ENCODE measurements around the gene RPS6KB2.

The RPS6KB2 gene

DNA sequence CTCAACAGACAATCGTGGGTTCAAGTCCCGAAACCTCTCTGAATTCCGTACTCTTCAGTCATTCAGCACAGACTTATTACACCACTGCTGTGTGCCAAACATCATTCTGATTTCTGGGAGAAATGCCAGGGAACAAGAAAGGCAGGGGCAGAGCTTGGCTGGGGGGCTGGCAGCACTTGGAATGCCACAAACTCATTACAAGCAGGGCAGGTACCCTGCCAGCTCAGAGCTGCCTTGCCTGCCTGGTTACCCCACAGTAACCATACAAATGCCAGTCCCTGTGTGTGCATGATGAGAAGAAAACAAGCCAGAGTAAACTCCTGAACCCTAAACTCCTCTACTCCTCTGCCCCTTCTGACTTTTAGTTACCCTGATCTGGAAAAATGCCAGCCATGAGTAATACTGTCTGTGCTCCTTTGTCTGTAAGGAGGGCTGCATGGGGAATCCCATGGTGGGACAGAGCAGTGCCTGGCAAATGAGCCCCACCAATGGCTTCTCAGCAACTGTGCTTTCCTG, 43.4 kb upstream of the RPS6KB2 start:
- DNase-seq (ENCODE audit: extremely low read depth, low read depth): no peak
- TF ChIP-seq, protein P1, sequence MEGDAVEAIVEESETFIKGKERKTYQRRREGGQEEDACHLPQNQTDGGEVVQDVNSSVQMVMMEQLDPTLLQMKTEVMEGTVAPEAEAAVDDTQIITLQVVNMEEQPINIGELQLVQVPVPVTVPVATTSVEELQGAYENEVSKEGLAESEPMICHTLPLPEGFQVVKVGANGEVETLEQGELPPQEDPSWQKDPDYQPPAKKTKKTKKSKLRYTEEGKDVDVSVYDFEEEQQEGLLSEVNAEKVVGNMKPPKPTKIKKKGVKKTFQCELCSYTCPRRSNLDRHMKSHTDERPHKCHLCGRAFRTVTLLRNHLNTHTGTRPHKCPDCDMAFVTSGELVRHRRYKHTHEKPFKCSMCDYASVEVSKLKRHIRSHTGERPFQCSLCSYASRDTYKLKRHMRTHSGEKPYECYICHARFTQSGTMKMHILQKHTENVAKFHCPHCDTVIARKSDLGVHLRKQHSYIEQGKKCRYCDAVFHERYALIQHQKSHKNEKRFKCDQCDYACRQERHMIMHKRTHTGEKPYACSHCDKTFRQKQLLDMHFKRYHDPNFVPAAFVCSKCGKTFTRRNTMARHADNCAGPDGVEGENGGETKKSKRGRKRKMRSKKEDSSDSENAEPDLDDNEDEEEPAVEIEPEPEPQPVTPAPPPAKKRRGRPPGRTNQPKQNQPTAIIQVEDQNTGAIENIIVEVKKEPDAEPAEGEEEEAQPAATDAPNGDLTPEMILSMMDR (IDR thresholded peaks at IDR 0.05; ENCODE audit: low read depth, low read length): no peak

DNA sequence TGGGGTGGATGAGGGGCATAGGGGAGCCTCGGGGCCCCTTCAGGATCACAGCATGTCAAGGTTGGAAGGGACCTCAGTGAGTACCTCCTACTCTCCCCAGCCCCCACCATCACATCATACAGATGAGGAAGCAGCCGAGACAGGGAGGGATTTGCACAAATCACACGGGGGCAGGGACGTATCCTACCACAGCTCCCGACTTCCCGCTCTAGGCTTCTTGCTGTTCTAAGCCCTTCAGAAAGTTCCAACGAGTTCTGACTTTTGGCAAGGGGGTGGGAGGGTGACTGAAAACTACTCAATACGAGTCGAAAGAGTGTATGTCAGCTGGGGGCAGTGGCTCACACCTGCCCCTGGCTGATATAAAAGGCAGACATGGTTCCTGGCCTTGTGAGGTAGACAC, 41.2 kb upstream of the RPS6KB2 start:
- TF ChIP-seq, protein P1 (IDR thresholded peaks at IDR 0.05; ENCODE audit: low read depth, low read length): no peak
- DNase-seq (ENCODE audit: extremely low read depth, low read depth): no peak

- TF ChIP-seq, protein P1 (IDR thresholded peaks at IDR 0.05; ENCODE audit: low read depth, low read length): no peak
- DNase-seq (ENCODE audit: extremely low read depth, low read depth): no peak
Measured at GRCh38 chr11:67387518-67387917, 40.8 kb upstream of the RPS6KB2 start.

DNA sequence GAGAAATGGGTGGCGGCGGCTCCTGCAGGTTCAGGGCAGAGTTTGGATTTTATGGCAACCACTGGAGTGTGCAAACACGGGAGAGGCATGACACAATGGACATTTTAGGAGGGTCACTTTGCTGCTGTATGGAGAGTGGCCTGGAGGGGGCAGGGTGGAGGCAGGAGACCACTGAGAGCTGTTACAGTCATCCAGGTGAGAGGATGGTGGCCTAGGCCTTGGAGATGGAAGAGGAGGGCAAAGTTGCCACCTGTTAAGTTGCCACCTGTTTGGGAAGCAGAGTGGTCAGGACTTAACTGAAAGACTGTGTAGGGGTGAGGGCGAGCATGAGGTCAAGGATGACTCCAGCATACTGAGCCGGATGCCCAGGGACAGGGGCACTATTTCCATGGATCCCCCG, 38.8 kb upstream of the RPS6KB2 start:
- TF ChIP-seq, protein P1 (IDR thresholded peaks at IDR 0.05; ENCODE audit: low read depth, low read length): peak; percentile 57
- no peak for DNase-seq (ENCODE audit: extremely low read depth, low read depth)

DNA sequence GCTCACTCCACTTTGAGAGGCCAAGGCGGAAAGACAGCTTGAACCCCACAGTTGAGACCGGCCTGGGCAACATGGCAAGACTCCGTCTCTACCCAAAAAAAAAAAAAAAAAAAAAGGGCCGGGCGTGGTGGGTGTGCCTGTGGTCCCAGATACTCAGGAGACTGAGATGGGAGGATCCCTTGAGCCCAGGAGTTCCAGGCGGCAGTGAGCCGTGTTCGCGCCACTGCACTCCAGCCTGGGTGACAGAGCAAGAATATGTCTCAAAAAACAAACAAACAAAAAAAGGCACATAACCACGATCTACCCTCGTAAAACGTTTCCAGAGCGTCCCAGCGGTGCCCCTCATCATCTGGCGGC, 37.4 kb upstream of the RPS6KB2 start:
- DNase-seq (ENCODE audit: extremely low read depth, low read depth): no peak
- TF ChIP-seq, protein P1 (IDR thresholded peaks at IDR 0.05; ENCODE audit: low read depth, low read length): no peak

DNA sequence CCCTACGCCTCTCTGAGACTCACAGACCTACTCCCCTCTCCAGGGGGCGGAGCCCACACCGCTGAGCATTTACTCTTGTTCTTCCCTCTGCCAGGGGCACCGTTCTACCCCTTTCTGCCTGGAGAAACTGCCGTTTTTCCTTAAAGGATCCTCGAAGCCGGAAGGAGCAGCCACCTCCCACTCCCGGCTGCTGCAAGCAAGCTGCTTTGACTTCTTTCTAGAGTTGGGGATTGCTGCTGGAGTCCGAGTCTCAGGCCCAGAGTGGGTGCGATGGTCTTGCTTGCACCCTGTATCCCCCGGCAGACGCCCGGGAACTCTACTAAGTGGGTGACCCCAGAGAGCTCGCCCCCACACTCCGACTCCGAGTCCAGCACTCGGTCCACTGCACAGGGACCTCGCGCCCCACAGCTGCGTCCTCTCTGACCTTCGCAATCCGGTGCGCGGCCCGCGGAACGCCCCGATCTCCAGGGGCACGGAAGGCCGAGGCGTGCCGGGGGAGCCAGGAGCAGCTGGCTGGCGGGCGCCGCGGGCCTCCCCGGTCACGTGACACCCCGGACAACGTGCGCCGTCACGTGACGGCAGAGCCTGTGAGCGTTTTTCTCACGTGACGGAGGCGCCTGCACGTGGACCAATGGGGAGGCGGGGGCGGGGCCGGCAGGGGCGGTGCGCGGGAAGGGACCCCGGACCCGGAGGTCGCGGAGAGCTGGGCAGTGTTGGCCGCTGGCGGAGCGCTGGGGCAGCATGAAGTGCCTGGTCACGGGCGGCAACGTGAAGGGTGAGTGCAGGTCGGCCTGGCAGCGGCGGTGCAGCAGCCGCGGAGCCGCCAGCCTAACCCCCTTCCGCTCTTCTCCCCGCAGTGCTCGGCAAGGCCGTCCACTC, 36.8 kb upstream of the RPS6KB2 start, which contains the start of gene RAD9A:
RAD9A (plus strand) TSS at position 683 of the 879 bp plus-strand sequence; CDS start at position 742, 59 bp downstream.
- peak; percentile 78 for DNase-seq (ENCODE audit: extremely low read depth, low read depth)
- TF ChIP-seq, protein P1 (IDR thresholded peaks at IDR 0.05; ENCODE audit: low read depth, low read length): no peak

DNA sequence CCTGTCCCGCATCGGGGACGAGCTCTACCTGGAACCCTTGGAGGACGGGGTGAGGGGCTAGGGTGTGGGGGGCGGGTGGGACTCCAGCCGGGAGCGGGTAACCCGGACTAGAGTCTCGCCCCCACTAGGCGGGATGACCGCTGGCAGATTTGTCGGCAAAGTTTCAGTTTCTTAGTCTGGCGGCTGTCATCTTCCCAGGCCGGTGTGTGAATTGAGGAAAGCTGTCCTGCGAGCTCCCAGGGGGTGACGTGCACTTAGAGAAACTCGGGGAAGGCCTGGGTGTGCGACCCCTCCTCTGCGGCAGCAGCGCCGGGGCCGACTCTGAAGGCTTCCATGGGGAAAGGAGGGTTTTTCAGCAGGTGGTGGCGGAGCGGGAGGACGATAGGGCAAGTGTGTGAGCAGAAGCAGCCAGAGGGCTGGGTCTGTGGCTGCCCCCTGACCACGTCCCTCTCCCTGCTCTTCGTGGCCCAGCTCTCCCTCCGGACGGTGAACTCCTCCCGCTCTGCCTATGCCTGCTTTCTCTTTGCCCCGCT, 36.0 kb upstream of the RPS6KB2 start:
- DNase-seq (ENCODE audit: extremely low read depth, low read depth): no peak
- TF ChIP-seq, protein P1 (IDR thresholded peaks at IDR 0.05; ENCODE audit: low read depth, low read length): no peak
